ENCODE measurements around the gene SAMD8.

DNA sequence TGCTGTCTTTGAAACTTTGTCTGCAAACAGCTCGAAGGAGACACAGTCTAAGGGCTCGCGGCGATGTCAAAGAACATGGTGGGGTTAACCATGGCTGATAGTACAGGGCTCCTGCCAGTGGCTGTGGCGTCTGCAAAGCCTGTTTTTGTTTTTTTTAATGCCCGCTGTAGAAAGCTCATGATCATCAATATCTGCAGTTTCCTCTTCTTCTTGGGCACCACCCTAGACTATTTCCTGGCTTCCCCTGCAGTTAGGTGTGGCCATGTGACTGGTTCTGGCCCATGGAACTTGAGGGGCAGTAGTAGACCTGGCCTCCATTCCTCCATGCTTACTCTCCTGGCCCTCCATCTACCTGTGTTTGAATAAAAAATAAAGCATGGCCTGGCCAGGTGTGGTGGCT is 21.8 kb upstream of the SAMD8 start:
- TF ChIP-seq, protein P1, sequence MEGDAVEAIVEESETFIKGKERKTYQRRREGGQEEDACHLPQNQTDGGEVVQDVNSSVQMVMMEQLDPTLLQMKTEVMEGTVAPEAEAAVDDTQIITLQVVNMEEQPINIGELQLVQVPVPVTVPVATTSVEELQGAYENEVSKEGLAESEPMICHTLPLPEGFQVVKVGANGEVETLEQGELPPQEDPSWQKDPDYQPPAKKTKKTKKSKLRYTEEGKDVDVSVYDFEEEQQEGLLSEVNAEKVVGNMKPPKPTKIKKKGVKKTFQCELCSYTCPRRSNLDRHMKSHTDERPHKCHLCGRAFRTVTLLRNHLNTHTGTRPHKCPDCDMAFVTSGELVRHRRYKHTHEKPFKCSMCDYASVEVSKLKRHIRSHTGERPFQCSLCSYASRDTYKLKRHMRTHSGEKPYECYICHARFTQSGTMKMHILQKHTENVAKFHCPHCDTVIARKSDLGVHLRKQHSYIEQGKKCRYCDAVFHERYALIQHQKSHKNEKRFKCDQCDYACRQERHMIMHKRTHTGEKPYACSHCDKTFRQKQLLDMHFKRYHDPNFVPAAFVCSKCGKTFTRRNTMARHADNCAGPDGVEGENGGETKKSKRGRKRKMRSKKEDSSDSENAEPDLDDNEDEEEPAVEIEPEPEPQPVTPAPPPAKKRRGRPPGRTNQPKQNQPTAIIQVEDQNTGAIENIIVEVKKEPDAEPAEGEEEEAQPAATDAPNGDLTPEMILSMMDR (IDR thresholded peaks at IDR 0.05) = no peak
- TF ChIP-seq POLR2AphosphoS5 (IDR thresholded peaks at IDR 0.05) = no peak
- no peak for TF ChIP-seq POLR2A (IDR thresholded peaks at IDR 0.05)

Data from sigmoid colon (tissue), 4 donors.